GM21825 (cell line): ENCODE results near the gene VAMP2.
"Not testable (repeated sequence)": the region's sequence is repeated elsewhere in the genome, so short reads cannot be mapped to it uniquely, and the experiment has no call there.

Experiments used
- ATAC-seq: cut with Tn5 transposase; IDR thresholded peaks from one replicate; pipeline ENCODE4 v1.9.1; 2021; ENCODE audit warnings: mild to moderate bottlenecking, moderate library complexity; ENCODE audit not compliant: unreplicated experiment

The VAMP2 gene

DNA sequence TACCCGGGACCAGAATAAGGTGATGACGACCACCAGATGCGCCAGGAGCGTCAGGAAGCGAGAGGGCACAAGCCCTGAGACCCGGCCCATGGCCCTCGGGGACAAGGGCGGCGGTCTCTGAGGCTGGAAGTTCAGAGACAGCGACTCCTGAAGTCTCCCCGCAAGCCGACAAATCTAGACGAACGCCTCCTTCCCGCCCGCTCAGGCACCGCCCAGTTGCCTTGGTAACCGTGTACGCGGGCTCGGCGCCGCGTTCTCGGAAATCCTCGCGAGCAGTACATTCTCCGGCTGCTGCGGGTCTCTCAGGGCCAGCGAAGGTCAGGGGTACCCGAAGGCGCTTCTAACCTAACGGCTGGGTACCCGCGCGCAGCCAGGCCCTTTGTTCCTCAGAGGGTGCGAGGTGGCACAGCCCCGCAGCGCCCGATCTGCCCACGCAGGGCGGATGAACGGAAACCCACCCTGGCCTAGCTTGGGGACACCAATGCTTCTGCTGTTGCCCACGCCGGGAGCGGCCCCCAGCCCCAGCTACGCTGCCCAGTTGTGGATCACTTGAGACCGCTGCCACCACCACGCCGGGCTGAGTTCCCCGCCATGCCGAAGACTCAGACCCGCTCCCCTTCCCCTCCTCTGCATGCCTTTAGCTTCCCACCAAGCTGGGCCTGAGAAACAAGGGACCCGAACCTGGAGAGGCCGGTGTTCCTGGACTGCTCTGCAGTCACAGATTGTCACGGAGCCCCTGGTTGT, 13.6 kb upstream of the VAMP2 start, which contains the start of gene TMEM107:
Gene TMEM107, minus strand, starts transcription at position 184 of the 744 bp plus-strand sequence. Its CDS starts 94 bp downstream, at position 90.
- no peak for ATAC-seq

- no peak for ATAC-seq
These were observed 13.0 kb upstream of the VAMP2 start for GRCh38 chr17:8175795-8176196.

DNA sequence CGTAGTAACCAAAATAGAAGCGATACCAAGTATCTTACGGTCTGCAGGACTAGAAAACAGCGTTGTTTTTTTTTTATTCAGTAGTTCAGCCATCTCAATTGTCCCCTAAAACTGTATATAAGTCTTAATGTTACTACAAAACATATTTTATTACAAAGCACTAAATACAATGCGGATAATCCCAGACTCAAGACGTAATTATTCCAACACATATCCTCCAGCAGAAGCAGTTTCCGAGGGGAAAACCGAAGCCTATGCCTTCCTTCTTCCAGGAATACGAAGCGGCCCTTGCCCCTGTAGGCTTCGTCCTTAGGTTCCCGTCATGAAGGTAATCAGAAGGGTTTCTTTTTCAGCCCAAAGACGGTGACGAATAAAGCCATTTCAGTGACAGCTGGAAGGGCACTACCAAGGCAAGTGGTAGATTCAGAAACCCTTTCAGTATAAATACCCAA, 11.1 kb upstream of the VAMP2 start:
- ATAC-seq, result peak; percentile 4

DNA sequence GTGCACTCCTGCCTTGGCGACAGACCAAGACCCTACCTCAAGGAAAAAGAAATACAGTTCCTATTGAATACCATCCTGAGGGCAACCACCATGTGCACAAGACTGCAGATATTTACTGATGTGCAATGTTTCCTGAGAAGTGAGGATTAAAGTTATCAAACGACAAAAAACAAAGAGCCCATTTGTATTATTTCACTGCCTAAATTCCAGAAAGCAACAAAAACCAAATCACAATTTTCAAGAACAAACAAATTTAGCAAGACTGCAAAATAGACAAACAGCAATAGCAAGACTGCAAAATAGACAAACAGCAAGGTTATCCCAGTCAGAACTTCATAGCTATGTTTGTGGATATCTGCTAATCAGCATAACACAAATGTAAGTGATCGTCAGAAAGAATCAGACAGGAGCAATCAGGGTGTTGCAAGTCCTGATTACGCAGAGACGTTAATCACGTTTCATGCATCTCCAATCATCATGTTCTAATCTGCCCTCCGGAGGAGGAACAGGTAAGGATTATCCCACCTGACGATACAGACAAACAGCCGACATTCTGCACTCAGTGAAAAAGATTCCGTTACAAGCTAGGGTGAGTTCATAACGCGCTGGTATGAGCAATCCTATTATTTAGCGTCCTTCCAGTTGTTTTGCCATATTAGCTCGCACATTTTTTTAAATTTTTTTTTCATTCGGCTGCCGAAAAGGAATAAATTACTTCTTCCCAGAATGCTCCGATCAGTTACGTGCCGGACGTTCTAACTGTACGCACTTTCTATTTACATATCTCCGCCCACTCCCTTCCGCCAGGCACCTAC, 10.5 kb upstream of the VAMP2 start:
- peak; percentile 57 for ATAC-seq

DNA sequence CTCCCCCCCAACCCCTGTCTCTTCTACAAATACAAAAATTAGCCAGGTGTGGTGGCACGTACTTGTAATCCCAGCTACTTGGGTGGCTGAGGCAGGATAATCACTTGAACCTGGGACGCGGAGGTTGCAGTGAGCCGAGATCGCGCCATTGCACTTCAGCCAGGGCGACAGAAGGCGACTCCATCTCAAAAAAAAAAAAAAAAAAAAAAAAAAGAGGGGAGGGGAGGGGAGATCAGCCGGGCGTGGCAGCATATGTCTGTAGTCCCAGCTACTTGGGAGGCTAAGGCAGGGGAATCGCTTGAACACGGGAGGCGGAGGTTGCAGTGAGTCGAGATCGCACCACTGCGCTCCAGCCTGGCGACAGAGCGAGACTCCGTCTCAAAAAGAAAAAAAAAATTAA, 7.4 kb upstream of the VAMP2 start:
- not testable (repeated sequence) for ATAC-seq

DNA sequence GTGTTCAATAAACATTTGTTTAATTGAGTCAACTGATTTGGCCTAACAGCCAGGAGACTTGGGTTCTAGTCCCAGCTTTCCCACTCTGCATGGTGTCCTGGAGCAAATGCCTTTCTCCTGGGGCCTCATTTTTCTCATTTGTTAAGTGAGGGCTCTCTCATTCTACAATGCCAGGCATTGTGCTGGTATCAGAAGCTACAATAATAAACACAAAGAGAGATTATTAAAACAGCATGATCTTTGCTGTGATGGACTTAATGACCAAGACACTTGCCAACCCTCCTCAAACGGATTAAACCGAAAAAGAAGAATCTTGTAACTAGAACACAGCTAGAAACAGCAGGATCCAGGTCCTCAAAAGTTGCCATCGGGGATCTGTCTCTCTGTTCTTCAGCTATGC, 4.8 kb upstream of the VAMP2 start:
- ATAC-seq, result no peak

DNA sequence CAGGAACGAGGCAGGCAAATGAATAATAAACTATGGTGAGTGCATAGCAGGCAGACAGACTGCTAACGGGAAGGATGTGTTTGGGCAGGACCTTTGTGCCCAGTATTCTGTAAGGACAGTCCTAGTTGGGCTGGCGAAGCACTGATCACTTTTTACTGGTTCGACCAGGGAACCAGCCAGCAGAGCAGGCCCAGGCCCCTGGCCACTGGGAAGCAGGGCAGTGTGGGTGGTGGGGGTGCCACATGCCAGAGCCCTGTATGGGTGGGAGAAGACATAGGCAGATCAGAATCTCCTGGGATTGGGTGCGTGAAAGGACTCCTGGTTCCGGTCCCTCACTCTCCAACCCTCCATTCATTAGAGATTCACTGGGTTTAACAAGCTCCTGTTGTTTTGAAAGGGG, 4.0 kb upstream of the VAMP2 start:
- no peak for ATAC-seq

DNA sequence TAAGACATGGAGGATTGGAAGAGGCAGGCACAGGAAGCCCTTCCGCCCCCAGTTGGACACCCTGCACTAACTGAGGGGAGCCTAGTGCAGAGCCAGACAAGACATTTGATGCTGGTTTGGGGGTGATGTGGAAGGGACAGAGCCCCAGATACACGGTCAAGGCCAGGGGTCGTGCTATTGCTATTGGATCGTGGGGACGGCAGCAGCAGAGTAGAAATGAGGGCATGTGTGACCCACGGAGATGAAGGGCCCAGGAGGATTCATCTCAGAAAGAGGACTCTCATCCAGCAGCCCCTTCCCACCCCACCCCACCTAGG, 2.0 kb upstream of the VAMP2 start:
- no peak for ATAC-seq

GRCh38 chr17:8163978-8164814, 1.4 kb upstream of the VAMP2 start:
- no peak for ATAC-seq

DNA sequence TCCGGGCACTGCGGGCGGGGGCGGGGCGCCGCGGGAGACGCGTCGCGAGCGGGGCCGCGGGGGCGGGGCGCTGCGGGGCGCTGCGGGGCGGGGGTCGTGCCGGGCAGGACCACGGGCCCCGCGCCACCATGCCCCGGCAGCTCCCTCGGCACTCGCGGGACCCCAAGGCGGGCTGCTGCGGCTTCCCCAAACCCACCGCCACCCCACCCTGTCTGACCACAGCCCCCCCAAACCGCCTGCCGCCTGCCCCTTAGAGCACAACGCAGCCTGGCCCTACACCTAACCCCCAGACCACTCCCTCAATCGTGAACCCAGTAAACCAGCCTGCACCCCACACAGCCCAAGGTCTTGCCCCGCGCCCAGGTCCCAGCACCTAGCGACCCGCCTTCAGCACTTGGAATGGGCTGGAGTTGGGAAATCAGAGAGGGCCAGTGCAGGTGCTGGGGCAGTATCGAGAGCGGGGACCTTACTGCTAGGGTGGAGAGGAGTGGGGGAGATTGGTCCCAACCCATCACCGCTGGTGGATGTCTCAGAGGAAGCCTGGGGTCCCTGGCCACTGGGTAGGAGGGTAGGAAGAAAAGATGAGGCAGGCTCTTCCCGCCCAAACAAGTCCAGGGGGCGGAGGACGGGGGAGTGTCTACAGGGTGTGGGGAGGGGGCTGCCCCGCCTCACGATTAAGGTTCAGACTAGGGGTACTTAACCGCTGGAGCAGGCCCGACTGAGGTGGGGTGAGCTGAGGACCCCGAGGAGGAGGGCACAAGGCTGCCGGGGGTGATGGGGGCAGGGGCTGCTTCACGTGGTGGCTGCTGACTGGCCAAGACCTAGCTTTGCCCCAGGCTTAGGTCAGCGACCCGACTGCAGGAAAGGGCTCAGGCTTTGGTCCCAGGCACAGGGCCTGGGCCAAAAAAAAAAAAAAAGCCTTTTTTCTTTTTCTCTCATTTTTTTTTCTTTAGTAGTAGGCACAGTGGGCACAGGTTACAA, 539 bp upstream of the VAMP2 start:
- ATAC-seq, result no peak

DNA sequence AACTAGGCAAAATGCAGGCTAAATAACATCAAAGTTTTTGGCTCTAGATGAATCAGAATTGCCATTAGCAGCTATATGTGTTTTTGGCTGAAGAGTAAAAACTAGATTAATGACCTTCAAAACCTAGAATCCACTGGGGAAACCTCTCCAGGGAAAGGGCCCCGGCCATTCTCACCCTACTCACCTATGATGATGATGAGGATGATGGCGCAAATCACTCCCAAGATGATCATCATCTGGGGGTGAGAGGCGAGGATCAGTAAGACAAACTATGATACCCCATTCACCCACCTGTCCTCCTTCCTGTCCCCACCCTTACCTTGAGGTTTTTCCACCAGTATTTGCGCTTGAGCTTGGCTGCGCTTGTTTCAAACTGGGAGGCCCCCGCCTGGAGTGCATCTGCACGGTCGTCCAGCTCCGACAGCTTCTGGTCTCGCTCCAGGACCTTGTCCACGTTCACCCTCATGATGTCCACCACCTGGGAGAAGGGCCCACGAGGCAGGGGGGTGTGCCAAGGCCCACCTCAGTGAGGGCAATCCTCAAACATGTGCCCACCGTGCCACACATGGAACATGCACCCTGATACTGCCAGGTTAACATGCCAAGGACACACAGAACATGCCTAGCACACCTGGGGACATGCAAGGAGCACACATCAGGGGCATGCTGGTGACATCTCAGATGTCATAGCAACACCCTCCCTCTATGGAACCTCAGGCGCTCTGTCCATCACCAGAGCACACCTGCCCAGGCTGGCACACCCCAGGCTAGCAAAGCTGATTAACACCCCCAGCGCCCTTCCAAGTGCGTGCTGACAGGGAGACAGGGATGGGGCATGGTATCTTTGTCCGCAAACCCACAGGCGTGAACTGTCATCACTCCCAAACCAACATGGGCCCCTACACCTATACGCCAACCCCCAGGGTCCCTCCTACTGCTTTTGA, 1.2 kb downstream of the VAMP2 start:
- ATAC-seq, result no peak

GRCh38 chr17:8160741-8161221, 2.0 kb downstream of the VAMP2 start:
- no peak for ATAC-seq

- ATAC-seq, result no peak
These were observed 2.5 kb downstream of the VAMP2 start for GRCh38 chr17:8160224-8160577.

- no peak for ATAC-seq
These were observed 3.1 kb downstream of the VAMP2 start for GRCh38 chr17:8159459-8160223.

- ATAC-seq, result no peak
These were observed 3.7 kb downstream of the VAMP2 start for GRCh38 chr17:8159032-8159400.

- no peak for ATAC-seq
These were observed 4.3 kb downstream of the VAMP2 start for GRCh38 chr17:8158267-8159031.

- peak; percentile 67 for ATAC-seq
These were observed 6.3 kb downstream of the VAMP2 start for GRCh38 chr17:8156246-8156992.
